Effector memory CD4-positive, alpha-beta T cell (primary cell): ENCODE measurements around the gene CRK.
"Not testable (repeated sequence)": the region's sequence is repeated elsewhere in the genome, so short reads cannot be mapped to it uniquely, and the experiment has no call there.

Experiments
- DNase-seq, 3 donors: peaks; one replicate each; pipeline ENCODE4 v3.0.0-alpha.2; 2020
- H3K27ac ChIP-seq: 2 replicates; pipeline ENCODE4 v1.7.0; 2013; ENCODE audit warnings: mild to moderate bottlenecking, low read length, moderate library complexity; ENCODE audit not compliant: insufficient read depth, poor library complexity, severe bottlenecking
- H3K27me3 ChIP-seq: replicated peaks from 2 replicates; pipeline ENCODE4 v1.7.0; 2013; ENCODE audit warnings: mild to moderate bottlenecking, low read length; ENCODE audit not compliant: insufficient read depth, control insufficient read depth, poor library complexity, severe bottlenecking
- H3K36me3 ChIP-seq: 2 replicates; pipeline ENCODE4 v1.7.0; 2013; ENCODE audit warnings: mild to moderate bottlenecking, low read length, moderate library complexity; ENCODE audit not compliant: control insufficient read depth, insufficient read depth
- H3K4me1 ChIP-seq: 2 replicates; pipeline ENCODE4 v1.7.0; 2013; ENCODE audit warnings: low read length, mild to moderate bottlenecking; ENCODE audit not compliant: control insufficient read depth, insufficient read depth, poor library complexity, severe bottlenecking
- H3K4me3 ChIP-seq: 2 replicates; pipeline ENCODE4 v1.7.0; 2013; ENCODE audit warnings: low read length, low read depth, mild to moderate bottlenecking; ENCODE audit not compliant: insufficient read depth, poor library complexity, severe bottlenecking
- H3K9me3 ChIP-seq: 2 replicates; pipeline ENCODE4 v1.7.0; 2013; ENCODE audit warnings: mild to moderate bottlenecking, low read length, moderate library complexity; ENCODE audit not compliant: control insufficient read depth

The CRK gene

DNA sequence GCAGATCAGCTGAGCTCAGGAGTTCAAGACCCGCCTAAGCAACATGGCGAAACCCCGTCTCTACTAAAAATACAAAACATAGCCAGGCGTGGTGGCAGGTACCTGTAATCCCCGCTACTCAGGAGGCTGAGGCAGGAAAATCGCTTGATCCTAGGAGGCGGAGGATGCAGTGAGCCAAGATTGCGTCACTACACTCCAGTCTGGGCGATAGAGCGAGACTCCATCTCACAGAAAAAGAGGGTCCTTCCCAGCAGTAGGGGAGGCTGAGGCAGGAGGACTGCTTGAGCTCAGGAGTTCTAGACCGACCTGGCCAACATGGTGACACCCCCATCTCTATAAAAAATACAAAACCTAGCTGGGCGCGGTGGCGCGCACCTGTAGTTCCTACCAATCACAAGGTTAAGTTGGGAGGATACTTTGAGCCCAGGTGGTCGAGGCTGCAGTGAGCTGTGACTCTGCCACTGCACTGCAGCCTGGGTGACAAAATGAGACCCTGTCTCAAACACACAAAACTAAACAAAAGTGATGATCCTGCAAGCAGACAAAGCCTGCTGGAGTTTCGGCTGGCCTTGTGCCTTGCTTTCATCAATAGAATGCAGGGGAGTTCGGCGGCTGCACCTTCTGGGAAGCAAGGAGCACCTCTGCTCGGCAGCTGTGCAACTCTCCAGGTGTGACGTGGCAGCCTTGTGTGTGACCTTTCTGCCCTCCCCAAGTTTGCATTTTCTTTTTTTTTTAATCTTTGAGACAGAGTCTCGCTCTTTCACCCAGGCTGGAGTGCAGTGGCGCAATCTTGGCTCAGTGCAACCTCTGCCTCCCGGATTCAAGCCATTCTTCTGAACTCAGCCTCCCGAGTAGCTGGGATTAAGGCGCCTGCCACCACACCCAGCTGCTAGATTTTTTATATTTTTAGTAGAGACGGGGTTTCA, 43.6 kb downstream of the CRK start:
- no peak overlapping the region for H3K27ac ChIP-seq
- H3K4me1 ChIP-seq: no peaks in the 10 kb centered on the region
- no peaks in the 10 kb centered on the region for H3K27me3 ChIP-seq
- no peaks in the 10 kb centered on the region for H3K9me3 ChIP-seq
- no peak for DNase-seq
- no peaks in the 10 kb centered on the region for H3K36me3 ChIP-seq
- H3K4me3 ChIP-seq: no peak overlapping the region

DNA sequence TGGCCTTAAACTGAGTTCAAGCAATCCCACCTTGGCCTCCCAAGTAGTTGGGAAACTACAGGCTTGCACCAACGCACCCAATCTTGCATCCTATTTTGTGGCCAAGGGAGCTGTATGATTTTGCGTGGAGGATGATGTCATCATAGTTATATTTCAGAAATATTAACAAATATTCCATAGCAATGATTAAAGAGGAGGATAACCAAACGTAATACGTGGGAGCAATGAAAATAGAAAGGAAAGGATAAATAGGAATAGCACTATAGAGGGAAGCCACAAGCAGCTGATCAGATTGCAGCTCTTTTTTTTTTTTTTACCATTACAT, 53.8 kb downstream of the CRK start:
- Histone ChIP-seq H3K27me3 (no peaks in the 10 kb centered on the region), H3K36me3 (no peaks in the 10 kb centered on the region), H3K4me3 (no peak overlapping the region), H3K9me3 (no peaks in the 10 kb centered on the region), H3K4me1 (peaks cover 6% of the 10 kb centered on the region), H3K27ac (no peak overlapping the region)
- DNase-seq: no peak

- peak within 1 kb of the TSS; percentile 100 for H3K4me3 ChIP-seq
- peaks cover 4% of the 10 kb centered on the region for H3K36me3 ChIP-seq
- H3K27ac ChIP-seq: peak within 1 kb of the TSS; percentile 97
- H3K27me3 ChIP-seq: no peaks in the 10 kb centered on the region
- no peaks in the 10 kb centered on the region for H3K9me3 ChIP-seq
- DNase-seq: peak; percentile 90 to 94 (median 91)
- H3K4me1 ChIP-seq: peaks cover 19% of the 10 kb centered on the region
Observed at GRCh38 chr17:1399679-1400512, 56.1 kb downstream of the CRK start, which contains the start of gene YWHAE. YWHAE (minus strand) TSS chr17:1400222; CDS start chr17:1400110, 112 bp downstream.

GRCh38 chr17:1398931-1399678, 56.9 kb downstream of the CRK start:
- DNase-seq: no peak
- peaks cover 4% of the 10 kb centered on the region for H3K36me3 ChIP-seq
- H3K27me3 ChIP-seq: no peaks in the 10 kb centered on the region
- H3K27ac ChIP-seq: peak overlapping the region; percentile 97
- no peaks in the 10 kb centered on the region for H3K9me3 ChIP-seq
- peaks cover 27% of the 10 kb centered on the region for H3K4me1 ChIP-seq
- peak overlapping the region; percentile 100 for H3K4me3 ChIP-seq

GRCh38 chr17:1398028-1398427, 58.0 kb downstream of the CRK start:
- Histone ChIP-seq H3K27me3 (no peaks in the 10 kb centered on the region), H3K9me3 (no peaks in the 10 kb centered on the region), H3K4me3 (peak overlapping the region; percentile 100), H3K36me3 (peaks cover 4% of the 10 kb centered on the region), H3K4me1 (peaks cover 37% of the 10 kb centered on the region), H3K27ac (peak overlapping the region; percentile 97)
- no peak for DNase-seq

GRCh38 chr17:1395876-1396665, 60.0 kb downstream of the CRK start:
- not testable (repeated sequence) for H3K4me3 ChIP-seq, H3K36me3 ChIP-seq, DNase-seq, H3K27ac ChIP-seq, H3K9me3 ChIP-seq, H3K27me3 ChIP-seq
- H3K4me1 ChIP-seq: peaks cover 50% of the 10 kb centered on the region

DNA sequence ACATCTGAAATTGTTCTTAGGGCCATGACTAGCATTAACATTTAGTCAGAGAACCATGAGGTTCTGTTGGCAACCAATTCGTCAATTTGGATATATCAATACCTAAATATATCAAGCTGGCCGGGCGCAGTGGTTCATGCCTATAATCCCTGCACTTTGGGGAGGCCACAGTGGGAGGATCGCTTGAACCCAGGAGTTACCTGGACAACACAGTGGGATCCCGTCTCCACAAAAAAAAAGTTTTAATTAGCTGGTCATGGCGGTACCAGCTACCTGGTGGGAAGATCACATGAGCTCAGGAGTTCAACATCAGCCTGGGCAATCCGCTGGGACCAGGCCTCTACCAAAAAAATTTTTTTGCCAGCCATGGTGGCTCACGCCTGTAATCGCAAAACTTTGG, 64.5 kb downstream of the CRK start:
- H3K4me3 ChIP-seq: no peak overlapping the region
- peaks cover 4% of the 10 kb centered on the region for H3K36me3 ChIP-seq
- peaks cover 56% of the 10 kb centered on the region for H3K4me1 ChIP-seq
- H3K9me3 ChIP-seq: no peaks in the 10 kb centered on the region
- H3K27me3 ChIP-seq: no peaks in the 10 kb centered on the region
- H3K27ac ChIP-seq: no peak overlapping the region
- no peak for DNase-seq

GRCh38 chr17:1390432-1391367, 65.3 kb downstream of the CRK start:
- H3K4me1 ChIP-seq: peaks cover 49% of the 10 kb centered on the region
- H3K36me3 ChIP-seq: peaks cover 3% of the 10 kb centered on the region
- H3K4me3 ChIP-seq: no peak overlapping the region
- H3K9me3 ChIP-seq: no peaks in the 10 kb centered on the region
- no peak for DNase-seq
- no peaks in the 10 kb centered on the region for H3K27me3 ChIP-seq
- no peak overlapping the region for H3K27ac ChIP-seq
